SK-N-SH (cell line): ENCODE results near the gene GSTA1.

Experiments used
- EP300 ChIP-seq, 2 experiments: IDR thresholded peaks; 2 replicates each; pipeline versions ENCODE4 v1.4.0 to v1.6.1; 2012; ENCODE audit warnings: borderline replicate concordance in 1 of 2, low read depth in 1 of 2, low read length in 1 of 2
- EZH2phosphoT487 ChIP-seq: fragments of 200-600 bp; sonication (generic); IDR thresholded peaks from 2 replicates; pipeline ENCODE4 v1.6.1; 2017; ENCODE audit warnings: low read depth, mixed run types, mild to moderate bottlenecking, antibody characterized with exemption, moderate library complexity, borderline replicate concordance
- MEF2A ChIP-seq: IDR thresholded peaks from 2 replicates; pipeline ENCODE4 v1.4.0; 2012; ENCODE audit warnings: low read depth, borderline replicate concordance
- POLR2AphosphoS5 ChIP-seq: IDR thresholded peaks from 2 replicates; pipeline ENCODE4 v1.6.1; 2012; ENCODE audit warnings: low read depth, low read length
- RAD21 ChIP-seq: IDR thresholded peaks from 2 replicates; pipeline ENCODE4 v1.6.1; 2012; ENCODE audit warnings: mild to moderate bottlenecking, low read length
- RFX5 ChIP-seq: IDR thresholded peaks from 2 replicates; pipeline ENCODE4 v1.6.1; 2012; ENCODE audit warnings: mild to moderate bottlenecking, improper control_type of control experiment, low read length
- SIN3A ChIP-seq: IDR thresholded peaks from 2 replicates; pipeline ENCODE4 v1.6.1; 2012; ENCODE audit warnings: low read depth, mild to moderate bottlenecking, low read length, moderate library complexity, borderline replicate concordance
- TEAD4 ChIP-seq: IDR thresholded peaks from 2 replicates; pipeline ENCODE4 v1.4.0; 2012; ENCODE audit warnings: mild to moderate bottlenecking, borderline replicate concordance; ENCODE audit not compliant: insufficient read depth
- TF ChIP-seq, protein P1 (sequence below): fragments of 200-600 bp; sonication (generic); IDR thresholded peaks from 2 replicates; pipeline ENCODE4 v1.6.1; 2017; ENCODE audit warnings: antibody characterized with exemption, mild to moderate bottlenecking, moderate library complexity
- TF ChIP-seq, protein P2 (sequence below): IDR thresholded peaks from 2 replicates; pipeline ENCODE4 v1.6.1; 2012; ENCODE audit warnings: mild to moderate bottlenecking, low read depth, low read length, moderate library complexity

DNA sequence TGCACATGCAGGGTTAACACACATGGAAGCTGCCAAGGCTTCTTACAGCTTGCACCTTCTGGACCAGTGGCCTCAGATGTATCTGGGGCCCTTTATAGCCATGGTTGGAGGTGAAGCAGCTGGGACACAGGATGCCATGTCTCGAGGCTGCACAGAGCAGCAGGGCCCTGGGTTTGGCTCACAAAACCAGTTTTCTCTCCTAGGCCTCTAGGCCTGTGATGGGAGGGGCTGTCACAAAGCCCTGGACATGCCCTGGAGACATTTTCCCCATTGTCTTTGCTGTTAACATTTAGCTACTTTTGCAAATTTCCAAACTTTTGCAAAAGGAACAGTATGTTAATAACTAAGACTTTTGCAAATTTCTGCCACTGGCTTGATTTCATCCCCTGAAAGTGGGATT is 18.2 kb upstream of the GSTA1 start:
- TF ChIP-seq, protein P1, sequence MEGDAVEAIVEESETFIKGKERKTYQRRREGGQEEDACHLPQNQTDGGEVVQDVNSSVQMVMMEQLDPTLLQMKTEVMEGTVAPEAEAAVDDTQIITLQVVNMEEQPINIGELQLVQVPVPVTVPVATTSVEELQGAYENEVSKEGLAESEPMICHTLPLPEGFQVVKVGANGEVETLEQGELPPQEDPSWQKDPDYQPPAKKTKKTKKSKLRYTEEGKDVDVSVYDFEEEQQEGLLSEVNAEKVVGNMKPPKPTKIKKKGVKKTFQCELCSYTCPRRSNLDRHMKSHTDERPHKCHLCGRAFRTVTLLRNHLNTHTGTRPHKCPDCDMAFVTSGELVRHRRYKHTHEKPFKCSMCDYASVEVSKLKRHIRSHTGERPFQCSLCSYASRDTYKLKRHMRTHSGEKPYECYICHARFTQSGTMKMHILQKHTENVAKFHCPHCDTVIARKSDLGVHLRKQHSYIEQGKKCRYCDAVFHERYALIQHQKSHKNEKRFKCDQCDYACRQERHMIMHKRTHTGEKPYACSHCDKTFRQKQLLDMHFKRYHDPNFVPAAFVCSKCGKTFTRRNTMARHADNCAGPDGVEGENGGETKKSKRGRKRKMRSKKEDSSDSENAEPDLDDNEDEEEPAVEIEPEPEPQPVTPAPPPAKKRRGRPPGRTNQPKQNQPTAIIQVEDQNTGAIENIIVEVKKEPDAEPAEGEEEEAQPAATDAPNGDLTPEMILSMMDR = no peak
- no peak for TF ChIP-seq TEAD4
- TF ChIP-seq SIN3A = no peak
- TF ChIP-seq EP300 (IDR thresholded peaks at IDR 0.05; ENCODE audit: borderline replicate concordance in 1 of 2, low read depth in 1 of 2, low read length in 1 of 2) = no peak
- TF ChIP-seq EZH2phosphoT487 = no peak
- no peak for TF ChIP-seq POLR2AphosphoS5
- no peak for TF ChIP-seq RFX5
- TF ChIP-seq, protein P2, sequence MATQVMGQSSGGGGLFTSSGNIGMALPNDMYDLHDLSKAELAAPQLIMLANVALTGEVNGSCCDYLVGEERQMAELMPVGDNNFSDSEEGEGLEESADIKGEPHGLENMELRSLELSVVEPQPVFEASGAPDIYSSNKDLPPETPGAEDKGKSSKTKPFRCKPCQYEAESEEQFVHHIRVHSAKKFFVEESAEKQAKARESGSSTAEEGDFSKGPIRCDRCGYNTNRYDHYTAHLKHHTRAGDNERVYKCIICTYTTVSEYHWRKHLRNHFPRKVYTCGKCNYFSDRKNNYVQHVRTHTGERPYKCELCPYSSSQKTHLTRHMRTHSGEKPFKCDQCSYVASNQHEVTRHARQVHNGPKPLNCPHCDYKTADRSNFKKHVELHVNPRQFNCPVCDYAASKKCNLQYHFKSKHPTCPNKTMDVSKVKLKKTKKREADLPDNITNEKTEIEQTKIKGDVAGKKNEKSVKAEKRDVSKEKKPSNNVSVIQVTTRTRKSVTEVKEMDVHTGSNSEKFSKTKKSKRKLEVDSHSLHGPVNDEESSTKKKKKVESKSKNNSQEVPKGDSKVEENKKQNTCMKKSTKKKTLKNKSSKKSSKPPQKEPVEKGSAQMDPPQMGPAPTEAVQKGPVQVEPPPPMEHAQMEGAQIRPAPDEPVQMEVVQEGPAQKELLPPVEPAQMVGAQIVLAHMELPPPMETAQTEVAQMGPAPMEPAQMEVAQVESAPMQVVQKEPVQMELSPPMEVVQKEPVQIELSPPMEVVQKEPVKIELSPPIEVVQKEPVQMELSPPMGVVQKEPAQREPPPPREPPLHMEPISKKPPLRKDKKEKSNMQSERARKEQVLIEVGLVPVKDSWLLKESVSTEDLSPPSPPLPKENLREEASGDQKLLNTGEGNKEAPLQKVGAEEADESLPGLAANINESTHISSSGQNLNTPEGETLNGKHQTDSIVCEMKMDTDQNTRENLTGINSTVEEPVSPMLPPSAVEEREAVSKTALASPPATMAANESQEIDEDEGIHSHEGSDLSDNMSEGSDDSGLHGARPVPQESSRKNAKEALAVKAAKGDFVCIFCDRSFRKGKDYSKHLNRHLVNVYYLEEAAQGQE = no peak
- TF ChIP-seq RAD21 = no peak
- TF ChIP-seq MEF2A = no peak
